NCI-H774 (cell line): Measurements from ENCODE around the gene GLG1.

ENCODE experiments used
- DNase-seq: peaks from one replicate; lab custom pipeline; 2025; lab: John Stamatoyannopoulos, UW

The GLG1 gene

DNA sequence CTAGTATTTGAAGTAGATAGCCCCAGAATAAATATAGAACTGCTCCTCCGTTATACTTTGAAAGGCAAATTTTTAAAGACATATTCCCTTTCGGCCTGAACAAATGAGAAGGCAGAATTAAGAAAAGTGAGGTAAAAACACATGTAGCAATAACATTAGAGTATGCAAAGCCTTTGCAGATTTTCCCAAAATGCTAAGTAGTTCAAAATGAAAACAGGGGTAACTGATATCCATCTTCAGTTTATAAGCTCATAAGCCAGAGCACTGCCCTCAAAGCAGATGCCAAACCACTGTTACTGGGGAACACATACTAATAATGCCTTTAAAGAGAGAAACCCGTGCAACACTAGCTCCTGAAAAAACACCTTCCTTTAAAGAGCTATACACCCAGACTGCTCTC lies 134.4 kb downstream of the GLG1 start:
- DNase-seq, result no peak

DNA sequence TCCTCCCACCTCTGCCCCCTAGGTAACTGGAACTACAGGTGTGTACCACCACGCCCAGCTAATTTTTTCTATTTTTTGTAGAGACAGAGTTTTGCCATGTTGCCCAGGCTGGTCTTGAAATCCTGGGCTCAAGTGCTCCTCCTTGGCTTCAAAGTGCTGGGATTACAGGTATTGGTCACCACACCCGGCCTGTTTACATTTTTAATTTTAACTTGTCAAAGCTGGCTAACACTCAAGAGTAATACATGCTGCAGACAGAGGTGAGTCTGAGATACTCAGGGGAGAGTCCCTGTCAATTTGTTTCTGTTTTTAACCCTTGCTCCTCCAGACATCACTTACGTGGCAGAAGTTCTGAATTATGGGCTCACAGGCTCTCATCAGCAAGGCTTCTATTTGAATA lies 134.9 kb downstream of the GLG1 start:
- no peak for DNase-seq

DNA sequence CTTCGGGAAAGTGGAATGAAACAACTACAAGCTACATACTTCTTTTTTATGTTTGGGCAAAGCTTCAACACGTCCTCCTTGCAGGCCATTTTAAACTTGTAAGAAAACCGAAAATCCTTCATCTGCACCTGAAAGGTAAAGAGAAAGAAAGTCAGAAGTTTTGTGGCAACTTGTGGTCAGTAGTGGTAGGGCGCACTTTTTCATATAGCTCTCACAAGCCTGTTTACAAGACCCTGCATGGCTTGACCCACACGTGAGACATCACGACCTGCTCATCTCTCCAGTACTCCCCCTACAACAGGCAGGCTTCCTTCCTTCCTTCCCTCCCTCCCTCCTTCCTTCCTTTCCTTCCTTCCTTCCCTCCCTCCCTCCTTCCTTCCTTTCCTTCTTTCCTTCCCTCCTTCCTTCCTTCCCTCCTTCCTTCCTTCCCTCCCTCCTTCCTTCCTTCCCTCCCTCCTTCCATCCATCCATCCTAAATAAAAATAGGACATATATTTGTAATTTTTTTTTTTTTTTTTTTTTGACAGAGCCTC lies 136.9 kb downstream of the GLG1 start:
- DNase-seq, result no peak

DNA sequence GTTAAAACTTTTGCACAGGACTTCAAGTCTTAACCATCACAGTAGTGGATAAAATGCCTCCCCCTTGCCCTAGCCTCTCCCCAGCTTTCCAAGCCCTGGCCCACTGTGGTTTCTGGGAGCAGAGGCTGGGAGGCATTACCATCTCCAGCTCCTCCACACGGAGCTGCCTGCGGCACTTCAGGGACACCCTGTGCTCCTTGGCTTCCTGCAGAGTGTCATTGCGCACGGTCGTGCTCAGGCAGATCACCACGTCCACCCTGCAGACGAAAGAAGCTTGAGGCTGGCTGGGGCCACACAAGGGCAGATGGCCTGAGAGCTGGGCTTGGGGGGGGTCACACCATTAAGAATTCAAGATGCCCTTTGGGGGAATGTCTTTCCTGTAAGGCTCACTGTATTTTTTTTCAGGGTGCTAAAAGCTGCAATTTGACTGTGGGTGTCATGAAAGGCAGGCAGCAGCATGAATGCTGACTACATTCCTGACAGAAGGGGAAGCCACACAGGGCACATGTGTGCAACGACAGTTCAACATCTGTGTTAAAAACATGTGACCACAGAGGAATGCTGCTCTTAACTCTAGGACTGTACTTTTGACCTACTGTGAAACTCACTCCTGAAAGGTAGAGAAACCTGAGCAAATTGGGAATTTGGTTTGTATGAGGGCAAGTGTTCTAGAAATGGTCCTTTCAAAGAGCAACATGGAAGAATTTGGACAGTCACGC lies 137.9 kb downstream of the GLG1 start:
- no peak for DNase-seq

DNA sequence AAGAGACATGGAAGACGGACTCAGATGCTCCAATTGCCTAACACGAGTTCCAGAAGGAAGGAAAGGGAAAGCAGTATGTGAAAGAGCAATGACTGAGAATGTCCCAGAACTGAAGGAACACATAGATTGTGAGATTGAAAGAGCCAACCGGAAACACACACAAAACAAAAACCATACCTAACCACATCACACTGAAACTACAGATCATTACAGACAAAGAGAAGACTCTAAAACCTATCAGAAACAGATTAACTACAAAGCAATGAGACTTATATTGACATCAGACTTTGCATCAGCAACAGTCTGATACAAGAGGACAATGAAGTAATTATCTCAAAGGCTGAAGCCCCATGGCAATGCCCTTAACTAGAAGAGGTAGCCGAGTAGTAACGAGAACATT lies 140.0 kb downstream of the GLG1 start:
- no peak for DNase-seq

DNA sequence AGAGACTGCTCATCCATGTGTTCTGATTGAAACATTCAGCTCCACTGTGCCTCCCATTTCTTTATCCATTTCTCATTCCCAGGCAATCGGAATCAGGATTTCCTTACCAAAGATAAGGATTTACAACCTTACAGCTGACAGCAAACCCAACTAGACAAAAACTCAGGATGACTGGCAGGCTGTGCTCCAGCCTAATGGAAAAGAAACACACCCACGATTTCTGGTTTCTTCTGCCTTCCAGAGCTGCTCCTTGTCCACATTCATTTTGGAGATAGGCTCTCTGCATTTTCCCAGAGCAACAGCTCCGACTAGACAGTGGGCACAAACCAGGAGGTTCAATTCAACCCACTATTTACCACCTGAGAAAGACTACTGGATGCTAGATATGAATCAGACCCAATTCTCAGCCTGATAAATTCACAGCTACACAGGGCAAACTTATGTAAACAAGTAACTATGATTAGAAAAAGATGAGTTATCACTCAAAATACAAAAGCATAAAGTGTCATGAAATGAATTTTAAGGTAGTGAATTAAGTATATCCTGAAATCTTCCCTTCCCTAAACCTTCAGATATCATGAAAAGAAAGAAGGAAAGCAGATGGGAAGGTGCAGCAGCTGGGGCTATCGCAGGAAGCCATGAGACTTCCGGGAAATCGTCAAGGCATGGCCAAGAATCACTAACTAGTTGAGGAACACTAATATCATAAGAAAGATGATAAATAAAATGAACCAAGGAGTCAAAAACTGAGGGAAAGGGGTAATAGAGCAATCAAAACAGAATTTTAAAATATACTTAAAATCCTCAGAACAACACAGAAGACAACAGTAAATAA lies 140.8 kb downstream of the GLG1 start:
- no peak for DNase-seq

DNA sequence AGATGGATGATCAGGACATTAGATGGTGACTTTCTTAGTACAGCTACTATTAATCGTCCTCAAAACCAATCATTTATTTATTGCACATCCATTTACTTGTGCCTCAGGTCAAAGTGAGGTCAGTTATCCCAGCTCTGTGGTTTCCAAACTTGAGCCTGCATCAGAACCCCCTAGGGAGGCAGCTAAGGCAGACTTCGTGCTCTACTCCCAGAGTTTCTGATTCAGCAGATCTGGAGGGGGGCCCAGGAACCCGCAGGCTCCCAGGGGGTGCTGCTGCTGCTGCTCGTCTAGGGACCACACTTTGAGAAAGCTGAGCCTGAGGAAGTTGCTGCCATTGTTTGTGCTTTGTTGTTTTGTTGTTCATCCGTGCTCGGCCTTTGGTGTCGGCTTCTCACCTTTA lies 141.6 kb downstream of the GLG1 start:
- DNase-seq, result no peak

DNA sequence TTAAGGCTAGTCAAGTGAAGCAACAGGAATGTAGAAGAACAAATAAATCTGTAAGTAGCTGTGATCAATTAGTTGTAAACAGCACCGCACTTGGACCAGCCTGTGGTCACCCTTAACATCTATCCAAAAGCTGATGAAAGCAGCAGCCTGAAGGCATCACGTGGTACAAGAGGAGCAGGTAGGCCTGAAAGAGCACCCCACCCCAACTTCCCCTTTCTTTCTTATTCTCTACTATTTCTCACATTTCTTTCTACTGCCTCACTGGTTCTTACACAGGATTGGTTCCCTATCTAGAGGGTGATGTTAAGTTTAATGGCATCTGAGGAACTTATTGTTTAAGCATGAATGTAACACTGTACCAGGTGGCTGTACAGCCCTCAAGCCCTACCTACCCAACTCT lies 143.0 kb downstream of the GLG1 start:
- DNase-seq, result no peak

DNA sequence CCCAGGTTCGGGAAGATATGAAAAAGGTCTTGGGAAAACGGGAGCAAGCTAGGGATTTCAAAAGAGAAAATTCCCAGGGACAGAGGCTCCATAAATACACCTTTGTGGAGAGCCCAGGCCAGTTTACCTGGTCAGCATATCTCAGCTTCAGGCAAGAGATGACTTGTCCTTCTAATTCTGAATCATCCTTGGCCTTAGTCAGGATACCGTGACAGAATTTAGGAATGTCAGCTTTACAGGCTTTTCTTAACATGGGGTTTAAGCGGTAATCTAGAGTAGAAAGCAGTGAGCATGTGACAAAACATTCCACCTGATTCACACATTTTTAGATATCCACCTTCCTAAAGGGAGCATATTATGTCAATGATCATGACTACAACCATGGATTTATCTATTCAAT lies 144.6 kb downstream of the GLG1 start:
- DNase-seq, result no peak

DNA sequence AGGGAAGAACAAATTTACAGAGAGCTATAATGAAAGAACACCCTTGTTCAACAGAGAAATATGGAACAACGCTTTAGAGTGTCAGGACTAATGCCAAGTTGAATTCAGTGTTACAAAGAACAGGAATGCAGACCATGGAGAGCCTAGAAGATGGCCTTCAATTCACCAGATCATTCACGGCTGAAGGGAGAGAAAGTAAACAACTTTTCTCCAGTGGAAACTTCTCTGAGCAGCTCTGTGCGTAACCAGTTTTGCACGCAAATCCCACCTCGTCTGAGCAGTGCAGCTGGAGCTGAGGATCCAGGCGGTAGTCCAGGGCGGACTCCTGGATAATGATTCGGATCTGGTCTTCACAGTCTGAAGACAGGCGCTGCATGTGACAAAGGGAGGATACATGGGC lies 145.1 kb downstream of the GLG1 start:
- DNase-seq, result no peak

DNA sequence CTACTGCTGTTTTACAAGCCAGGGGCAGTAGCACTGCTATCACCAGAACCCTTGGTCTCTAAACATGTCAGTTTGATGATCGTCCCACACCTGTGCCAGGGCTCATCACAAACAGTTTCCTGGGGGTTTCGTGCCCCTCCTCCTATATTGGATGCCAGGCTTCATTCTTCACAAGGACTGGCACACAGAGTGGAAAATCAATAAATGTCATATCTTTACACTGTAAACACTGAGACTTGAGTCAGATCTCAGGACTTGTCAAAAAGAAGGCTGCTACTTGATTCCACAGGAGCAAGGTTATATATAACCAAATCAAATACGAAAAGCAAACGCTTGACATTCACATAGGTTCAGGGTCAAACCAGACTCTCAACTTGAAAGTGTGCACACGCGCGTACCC lies 146.4 kb downstream of the GLG1 start:
- DNase-seq, result no peak

DNA sequence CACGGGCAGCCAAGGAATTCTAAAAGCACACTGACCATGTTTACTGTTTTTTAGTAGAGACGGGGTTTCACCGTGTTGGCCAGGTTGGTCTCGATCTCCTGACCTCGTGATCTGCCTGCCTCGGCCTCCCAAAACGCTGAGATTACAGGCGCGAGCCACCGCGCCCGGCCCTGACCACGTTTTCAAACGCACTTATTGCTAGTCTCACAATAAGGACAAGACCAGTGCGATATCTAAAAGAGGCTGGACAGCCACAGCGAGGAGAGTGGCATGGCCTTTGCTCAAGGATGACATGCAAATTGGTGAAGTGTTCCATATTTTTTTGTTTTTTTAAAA lies 150.7 kb downstream of the GLG1 start:
- DNase-seq, result no peak

DNA sequence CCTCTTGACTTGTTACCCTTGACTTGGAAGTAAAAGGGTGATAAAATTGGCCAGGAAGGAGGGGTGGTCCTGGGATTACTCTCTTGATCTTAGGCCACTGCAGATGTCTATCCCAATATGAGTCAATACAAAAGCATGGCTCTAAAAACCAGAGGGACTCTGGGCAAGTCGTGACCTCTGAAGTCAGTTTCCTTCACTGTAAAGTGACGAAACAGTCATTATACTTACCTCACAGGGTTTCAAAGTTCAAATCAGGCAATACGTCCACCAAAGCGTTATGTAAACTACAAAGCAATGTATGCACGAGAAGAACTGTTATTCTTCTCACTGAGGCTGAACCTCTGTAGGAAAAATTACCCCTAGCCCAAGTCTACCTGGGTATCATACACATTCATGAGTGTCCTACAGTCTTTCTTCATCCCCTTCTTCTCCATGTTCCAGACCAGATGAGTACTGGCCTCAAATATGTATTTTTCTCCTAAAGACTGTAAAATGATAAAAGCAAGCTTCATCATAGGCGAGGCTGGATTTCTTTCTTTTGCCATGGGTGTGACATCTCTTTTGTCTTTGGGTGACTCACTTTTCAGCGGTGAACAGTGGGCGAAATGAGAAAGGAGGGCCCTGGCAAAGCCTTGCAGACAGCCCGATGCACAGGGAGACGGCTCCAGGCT lies 151.2 kb downstream of the GLG1 start:
- no peak for DNase-seq

DNA sequence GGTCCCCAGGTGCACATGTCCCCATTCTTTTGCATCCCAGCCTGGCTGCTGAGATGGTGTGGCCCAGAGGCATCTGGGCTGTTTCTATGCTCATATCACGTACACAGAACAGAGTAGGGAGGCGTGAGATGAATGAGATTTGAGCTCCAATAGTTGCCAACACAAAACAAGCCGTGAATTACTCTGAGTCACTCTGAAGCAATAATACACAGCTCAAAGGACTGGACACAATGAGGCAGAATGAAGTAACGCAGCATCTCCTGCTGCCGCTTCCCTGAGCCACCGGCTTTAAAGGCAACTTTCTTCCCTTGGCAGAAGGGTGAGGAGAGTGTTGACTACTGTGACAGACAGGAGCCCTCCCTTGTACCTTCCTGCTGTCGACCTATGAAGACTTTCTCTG lies 151.7 kb downstream of the GLG1 start:
- no peak for DNase-seq

DNA sequence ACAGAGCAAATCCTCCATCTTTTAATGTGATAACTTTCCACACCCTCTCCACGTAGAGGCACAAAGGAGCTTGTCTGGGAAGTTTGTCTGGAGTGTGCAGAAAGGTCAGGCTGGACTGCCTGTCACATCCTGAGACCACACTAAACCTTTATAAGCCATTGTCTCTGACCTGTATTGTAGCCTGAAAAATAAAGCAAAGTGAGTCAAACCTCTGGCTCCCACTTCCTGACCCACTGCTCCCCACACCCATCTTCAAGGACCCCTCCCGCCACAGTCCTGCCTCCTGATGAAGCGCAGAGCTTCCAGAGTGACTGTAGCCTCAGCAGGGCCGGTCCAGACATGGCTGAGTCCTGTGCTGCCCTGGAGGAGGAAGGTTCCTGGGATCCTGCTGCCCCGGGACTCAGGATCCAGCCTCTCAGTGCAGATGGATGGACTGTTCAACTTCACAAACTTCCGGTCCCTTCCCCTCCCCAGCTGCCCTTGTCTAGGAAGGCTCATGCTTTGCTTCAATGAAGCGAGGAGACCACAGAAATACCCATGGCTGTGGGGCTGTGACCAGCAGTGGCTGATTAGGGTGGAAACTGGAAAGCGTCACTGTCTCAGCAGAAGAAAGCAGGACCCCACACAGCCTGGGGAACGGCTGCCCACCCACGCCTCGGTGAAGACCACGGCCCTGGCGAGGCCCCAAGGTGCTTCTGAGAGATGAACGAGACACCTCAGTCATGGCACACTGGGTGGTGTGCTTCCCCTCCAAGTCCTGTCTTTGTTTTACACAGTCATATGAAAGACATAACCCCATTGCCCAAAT lies 154.8 kb downstream of the GLG1 start:
- no peak for DNase-seq

DNA sequence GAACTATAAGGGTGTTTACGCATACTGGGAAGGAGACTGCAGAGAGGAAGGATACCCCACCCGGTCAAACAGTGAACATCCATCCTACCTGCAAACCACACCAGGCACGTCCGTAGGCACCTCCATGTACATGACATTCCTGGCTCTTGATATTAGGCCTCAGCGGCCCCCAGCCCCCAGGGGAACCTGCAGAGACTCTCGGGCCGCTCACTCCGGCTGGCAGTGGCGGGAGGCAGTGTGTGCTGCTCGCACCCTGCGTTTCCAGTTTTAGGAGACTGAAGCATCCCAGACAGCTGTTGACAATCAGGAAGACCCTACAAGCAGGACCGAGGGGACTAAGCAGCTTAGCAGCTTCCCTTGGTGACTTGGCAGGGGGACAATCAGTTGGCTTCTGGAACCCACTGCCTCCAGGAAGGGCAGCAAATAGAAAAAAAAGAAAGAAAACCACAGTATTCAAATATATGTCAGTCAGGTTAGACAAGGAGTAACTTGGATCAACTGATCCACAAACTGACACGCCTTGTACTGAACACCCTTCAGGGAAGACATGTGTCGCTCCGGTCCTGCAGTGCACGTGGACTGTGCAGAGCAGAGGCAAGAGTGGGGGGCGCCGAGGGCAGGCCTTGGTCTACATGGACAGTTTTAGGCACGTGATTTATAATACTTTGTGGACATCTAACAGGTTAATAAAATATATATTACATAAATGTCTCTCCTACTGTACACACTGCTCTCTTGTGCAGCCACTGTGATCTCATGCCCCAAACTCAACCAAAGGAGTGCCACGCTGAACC lies 155.8 kb downstream of the GLG1 start:
- DNase-seq, result no peak

DNA sequence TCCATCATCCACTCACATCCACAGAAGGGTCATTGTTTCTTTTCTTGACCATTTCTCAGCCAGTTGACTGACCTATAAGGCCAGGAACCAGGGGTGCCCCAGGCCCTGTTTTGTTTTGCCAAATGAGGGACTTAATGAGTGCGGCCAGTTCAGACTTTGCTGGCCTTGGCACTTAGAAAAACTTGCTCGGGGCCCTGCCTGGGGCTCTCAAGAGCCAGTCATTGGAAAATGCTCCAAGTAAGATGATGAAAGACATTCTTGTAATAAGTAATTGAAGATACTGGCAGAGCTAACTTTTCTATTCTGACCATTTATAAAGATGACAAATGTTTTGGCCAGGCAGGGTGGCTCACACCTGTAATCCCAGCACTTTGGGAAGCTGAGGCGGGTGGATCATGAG lies 156.7 kb downstream of the GLG1 start:
- DNase-seq, result no peak

DNA sequence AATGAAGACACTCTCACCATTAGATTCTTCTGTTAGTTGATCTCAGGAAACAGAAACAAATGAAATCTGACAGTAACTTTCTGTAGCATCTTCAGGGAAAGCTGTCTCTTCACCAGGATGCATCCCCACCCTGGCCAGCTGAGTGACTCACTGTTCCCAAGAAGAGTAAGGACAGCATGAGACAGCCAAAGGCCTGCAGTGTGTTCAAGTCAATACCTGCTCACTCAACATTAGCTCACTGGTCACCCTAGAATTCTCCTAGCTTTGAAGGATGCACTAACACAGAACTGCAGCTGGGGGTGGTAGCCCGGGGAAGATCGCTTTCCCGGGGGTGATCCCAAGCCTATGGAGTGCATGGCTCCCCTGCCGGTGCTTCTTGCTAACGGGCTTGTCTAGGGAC lies 157.4 kb downstream of the GLG1 start:
- DNase-seq, result no peak

DNA sequence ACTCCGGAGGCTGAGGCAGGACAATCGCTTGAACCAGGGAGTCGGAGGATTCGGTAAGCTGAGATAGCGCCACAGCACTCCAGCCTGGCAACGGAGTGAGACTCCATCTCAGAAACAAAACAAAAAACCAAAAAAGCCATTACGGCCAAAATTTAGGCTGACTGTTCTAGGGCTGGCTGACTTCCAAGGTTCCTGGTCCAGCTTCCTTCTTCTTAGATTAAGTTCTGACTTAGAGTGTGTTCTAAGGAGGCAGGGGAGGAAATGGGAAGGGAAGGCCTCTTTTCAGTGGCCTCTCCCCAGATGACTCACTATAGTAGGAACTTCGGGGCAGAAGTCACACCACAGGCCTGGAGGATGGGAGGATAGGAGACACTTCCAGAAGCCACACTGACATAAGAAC lies 157.9 kb downstream of the GLG1 start:
- DNase-seq, result no peak

DNA sequence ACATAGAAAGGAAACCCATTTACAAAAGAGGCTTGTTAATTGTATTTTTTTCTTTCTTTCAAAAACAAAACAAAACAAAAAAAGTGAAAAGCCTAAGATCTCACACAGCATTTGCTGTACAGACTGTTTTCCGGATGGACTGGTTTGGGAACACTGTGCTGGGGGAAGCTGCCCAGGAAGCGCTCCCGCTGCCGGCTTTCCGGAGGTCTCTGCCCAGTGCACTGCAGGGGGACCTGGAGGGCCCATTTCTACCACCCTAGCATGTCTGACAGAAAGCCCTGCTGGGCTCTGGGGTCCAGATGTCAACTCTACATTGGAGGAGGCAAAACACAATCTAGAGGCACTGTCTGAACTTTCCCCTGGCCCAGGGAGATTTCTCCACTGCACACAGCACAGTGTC lies 159.3 kb downstream of the GLG1 start:
- DNase-seq, result no peak

DNA sequence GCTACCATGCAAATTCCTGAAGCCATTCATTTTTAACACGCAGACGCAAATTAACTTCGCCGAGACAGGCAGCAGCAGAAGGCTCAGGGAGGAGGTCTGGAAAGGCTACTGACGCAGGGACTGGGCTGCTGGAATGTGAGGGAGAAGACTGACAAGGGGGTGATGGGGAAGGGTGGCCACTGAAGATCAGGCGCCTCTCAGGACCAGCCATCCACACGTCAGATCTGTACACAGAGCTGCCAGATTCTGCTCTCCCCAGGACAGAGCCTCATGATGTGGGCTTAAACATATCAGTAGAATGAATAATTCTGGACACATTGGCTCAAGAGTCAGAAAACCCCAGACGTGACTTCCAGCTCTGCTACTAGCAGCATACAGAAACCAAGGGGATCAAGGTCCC lies 160.0 kb downstream of the GLG1 start:
- no peak for DNase-seq
